Lower lobe of right lung (tissue), 2 donors: ENCODE measurements around the gene IRX2. TPM values are rescaled to one million over a fixed set of nuclear protein-coding genes. Genes with fewer than 3 reads are reported as not detected.

Experiments used
- ATAC-seq, 2 donors: fragments of 200-7000 bp; cut with Tn5 transposase; one replicate each; pipeline ENCODE4 v1.9.1; 2020 to 2022; ENCODE audit warnings: mild to moderate bottlenecking in 2 of 2, moderate library complexity in 2 of 2
- DNase-seq: peaks from one replicate; pipeline ENCODE4 v3.0.0-alpha.2; 2020
- H3K27ac ChIP-seq: fragments of 200-600 bp; one replicate; pipeline ENCODE4 v1.8.0; 2022
- H3K27me3 ChIP-seq: fragments of 200-600 bp; one replicate; pipeline ENCODE4 v1.8.0; 2022; ENCODE audit warnings: low read depth
- H3K36me3 ChIP-seq: fragments of 200-600 bp; one replicate; pipeline ENCODE4 v1.8.0; 2022; ENCODE audit warnings: mild to moderate bottlenecking
- H3K4me1 ChIP-seq: fragments of 200-600 bp; one replicate; pipeline ENCODE4 v1.8.0; 2022
- H3K4me3 ChIP-seq: fragments of 200-600 bp; one replicate; pipeline ENCODE4 v1.8.0; 2022; ENCODE audit warnings: mild to moderate bottlenecking
- H3K9me3 ChIP-seq: fragments of 200-600 bp; one replicate; pipeline ENCODE4 v1.8.0; 2022
- CTCF ChIP-seq: fragments of 200-600 bp; IDR thresholded peaks from one replicate; pipeline ENCODE4 v1.8.0; 2022; ENCODE audit warnings: antibody characterized with exemption, mild to moderate bottlenecking
- intact Hi-C: fragments of 100-400 bp; cut with DNase I; formaldehyde crosslinking; loops from one replicate; pipeline ENCODE4 v1.11.0; 2022
- total RNA-seq: library from RNA; stranded (reverse); fragmentation: NEBNext Ultra II Directional; extraction: Animal tissue kit (Norgen Biotek cat#: 25700); gene quantifications from one replicate; pipeline ENCODE4 v1.2.1, GENCODE V29; 2021
- donor health status: DM: no; HTN: yes; CAD: no; lungs with severe emphysema.

Gene IRX2
- total RNA-seq, 1 donor from 2014 or later: 52.1 TPM

- TF ChIP-seq CTCF: no peak
- no peak for DNase-seq
These were observed 54.4 kb downstream of the IRX2 start for GRCh38 chr5:2697041-2697440.

More at GRCh38 chr5:2697041-2697440, 54.4 kb downstream of the IRX2 start:
- intact Hi-C loops: no loop called here
- Histone ChIP-seq H3K4me3 (no peak overlapping the region), H3K27me3 (no peaks in the 10 kb centered on the region), H3K36me3 (no peaks in the 10 kb centered on the region), H3K9me3 (no peaks in the 10 kb centered on the region), H3K4me1 (no peaks in the 10 kb centered on the region), H3K27ac (no peak overlapping the region)
- no peak for ATAC-seq
